ENCODE data around the gene MNX1.

The MNX1 gene

GRCh38 chr7:157014635-157015555, 4.4 kb upstream of the MNX1 start:
- DNase-seq (ENCODE audit: low read depth in 2 of 2) = no peak

GRCh38 chr7:157013602-157014549, 3.4 kb upstream of the MNX1 start:
- no peak for DNase-seq (ENCODE audit: low read depth in 2 of 2)

DNA sequence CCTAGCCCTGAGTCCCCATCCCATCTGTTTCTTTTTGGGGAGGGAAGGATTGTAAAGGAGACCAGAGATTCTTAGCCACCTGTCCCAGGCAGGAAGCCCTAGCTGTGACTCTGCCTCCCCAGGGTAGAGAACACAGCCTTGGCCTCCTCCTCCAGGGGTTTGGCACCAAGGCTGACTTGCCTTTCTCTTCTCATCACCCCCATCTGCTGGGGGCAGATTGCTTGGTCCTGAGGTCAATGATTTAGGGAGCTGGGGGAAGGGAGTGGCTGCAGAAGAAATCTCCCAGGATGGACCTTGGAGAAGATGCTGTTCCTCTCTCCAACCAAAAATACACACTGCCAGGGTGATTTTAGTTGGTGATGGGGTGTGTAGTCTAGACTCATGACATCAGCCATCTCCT, 2.6 kb upstream of the MNX1 start:
- no peak for DNase-seq (ENCODE audit: low read depth in 2 of 2)

DNA sequence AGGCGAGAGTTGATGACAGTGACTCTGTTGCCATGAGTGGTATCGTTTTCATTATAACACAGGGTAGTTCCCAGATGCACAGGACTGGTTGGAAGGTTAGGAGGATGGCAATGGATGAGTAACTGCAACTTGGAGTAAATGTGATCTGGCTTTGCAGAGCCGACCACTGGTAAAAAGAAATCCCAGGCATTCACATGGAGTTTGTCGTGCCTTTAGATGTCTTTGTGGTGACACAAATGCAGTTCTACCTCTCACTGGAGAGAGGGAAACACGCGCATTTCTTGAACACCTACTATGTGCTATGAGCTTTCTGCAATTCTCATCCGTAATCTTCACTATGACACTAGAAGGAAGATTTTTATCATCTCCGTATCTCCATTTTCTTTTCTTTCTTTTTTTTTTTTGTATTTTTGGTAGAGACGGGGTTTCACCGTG, 1.7 kb upstream of the MNX1 start:
- DNase-seq (ENCODE audit: low read depth in 2 of 2) = no peak

GRCh38 chr7:157011333-157012112, 1.1 kb upstream of the MNX1 start:
- DNase-seq (ENCODE audit: low read depth in 2 of 2) = no peak

GRCh38 chr7:157009778-157010587, 480 bp downstream of the MNX1 start:
- no peak for DNase-seq (ENCODE audit: low read depth in 2 of 2)

DNA sequence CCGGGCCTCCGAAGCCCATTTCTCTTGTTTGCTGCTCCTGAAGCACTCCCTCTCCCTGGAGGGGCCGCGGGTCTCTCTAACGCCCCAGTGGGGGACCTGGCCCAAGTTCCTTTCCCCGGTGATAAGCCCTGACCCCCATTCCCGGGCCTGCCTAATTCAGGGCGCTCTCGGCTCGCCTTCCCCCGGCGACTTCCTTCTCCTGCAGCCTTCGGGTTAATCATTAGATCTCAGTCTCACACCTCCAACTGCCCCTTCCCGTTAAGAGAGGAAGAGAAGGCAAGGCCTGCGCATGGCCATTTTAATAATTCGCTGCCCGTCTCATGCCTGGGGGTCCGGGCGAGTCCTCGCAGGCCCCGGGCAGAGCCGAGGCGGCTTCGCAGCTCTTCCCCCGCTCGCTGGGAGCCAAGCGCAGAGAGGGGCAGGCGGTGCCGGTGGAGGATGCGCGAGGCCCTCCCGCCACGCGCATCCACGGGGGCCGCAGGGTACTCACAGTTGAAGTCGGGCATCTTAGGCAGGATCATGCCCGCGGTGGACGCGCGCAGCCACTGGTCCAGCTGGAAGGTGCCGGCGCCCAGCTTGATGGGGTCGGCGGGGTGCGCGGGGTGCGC, 1.2 kb downstream of the MNX1 start:
- no peak for DNase-seq (ENCODE audit: low read depth in 2 of 2)

GRCh38 chr7:157008206-157009169, 2.0 kb downstream of the MNX1 start:
- no peak for DNase-seq (ENCODE audit: low read depth in 2 of 2)

DNA sequence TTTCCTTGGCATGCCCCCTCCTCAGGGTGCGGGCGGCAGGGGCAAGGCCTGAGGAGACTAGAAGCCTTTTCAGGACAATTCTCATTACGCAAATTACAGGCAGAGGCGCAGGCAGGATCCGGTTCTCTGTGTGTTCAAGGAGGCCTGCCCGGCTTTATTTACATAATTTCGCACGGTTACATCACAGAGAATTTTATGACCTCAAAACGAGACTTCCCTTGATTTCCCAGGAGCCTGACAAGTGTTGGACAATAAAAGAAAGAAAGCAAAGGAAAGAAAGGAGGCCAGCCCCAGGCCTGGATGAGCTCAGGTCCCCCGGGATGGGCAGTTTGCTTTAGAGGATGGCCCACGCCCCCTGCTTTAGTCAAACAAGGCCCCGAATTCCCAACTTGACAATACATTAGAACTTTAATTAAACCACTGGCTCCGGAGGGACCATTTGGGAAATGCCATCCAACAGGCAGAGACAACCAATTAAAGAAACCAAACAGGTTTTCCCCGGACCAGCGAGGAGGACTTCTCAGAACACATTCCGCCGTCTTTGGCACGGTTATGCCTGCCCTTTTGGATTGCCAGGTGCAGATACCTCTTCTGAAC, 2.9 kb downstream of the MNX1 start:
- DNase-seq (ENCODE audit: low read depth in 2 of 2) = no peak

- DNase-seq (ENCODE audit: low read depth in 2 of 2) = no peak
These were observed 3.5 kb downstream of the MNX1 start for GRCh38 chr7:157006829-157007469.

DNA sequence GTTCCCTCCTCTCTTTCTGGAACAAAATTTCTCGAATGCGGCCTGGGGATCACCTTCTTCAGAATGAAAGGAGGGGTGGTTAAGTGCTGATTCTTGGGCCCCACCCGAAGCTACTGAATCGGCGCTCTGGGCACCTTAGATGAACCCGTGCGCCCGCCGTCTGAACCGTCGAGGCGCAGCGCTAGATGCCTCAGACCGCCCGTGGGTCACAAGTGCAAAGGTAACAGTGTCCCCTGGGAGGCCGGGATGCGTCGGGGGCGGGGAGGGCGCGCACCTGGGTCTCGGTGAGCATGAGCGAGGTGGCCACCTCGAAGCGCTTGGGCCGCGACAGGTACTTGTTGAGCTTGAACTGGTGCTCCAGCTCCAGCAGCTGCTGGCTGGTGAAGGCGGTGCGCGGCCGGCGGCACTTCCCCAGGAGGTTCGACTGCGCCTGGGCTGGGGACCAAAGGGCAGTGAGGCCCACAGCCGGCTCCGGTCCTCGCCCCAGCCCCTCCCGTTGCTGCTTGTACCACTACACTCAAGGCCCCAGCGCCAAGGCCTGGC, 4.2 kb downstream of the MNX1 start:
- no peak for DNase-seq (ENCODE audit: low read depth in 2 of 2)

DNA sequence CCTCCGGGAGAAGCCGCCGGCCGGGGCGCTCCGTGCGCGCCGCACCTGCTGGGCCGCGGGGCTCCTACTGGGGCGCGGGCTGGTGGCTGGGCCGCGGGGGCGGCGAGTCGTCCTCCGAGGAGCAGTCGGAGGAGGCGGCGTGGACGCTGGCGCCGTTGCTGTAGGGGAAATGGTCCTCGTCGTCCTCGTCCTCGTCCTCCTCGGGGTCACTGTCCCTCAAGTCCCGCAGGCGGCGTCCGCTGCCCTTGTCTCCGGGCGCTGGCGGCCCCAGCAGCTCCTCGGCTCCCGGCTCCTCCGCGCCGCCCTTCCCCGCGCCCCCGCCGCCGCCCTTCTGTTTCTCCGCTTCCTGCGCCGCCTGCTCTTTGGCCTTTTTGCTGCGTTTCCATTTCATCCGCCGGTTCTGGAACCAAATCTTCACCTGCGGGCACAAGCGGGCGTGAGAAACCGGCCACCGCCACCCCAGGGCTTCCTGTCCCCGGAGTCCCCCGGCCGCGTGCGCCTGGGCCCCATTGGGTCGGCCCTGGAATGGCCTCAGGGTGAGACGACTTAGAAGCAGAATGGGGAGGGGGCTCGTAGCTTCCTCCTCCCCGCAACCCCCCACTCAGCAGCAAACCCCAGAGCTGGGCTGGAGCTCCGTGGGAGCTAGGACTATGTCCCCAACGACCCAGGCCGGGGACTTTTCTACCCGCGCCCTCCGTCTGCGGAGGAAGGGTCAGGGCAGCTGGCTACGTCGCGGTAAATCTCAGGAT, 4.8 kb downstream of the MNX1 start:
- DNase-seq (ENCODE audit: low read depth in 2 of 2) = no peak

- DNase-seq (ENCODE audit: low read depth in 2 of 2) = no peak
These were observed 5.7 kb downstream of the MNX1 start for GRCh38 chr7:157004521-157005455.

GRCh38 chr7:157003756-157004520, 6.5 kb downstream of the MNX1 start:
- no peak for DNase-seq (ENCODE audit: low read depth in 2 of 2)

DNA sequence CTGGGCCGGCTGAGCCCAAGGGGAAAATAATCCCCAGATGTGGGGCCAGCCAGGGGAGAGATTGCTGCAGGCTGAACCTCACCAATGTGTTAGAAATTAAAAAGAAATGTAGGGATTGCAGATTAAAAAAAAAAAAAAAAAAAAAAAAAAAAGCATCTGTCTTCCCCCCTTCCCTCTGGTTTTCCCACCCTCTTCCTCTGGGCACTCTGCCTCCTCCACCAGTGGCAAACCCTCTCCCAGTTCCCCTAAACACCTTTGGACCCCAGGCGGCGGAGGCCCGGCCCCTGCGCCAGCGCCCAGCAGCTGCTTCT, 7.1 kb downstream of the MNX1 start:
- no peak for DNase-seq (ENCODE audit: low read depth in 2 of 2)
